LNCaP clone FGC (cell line): ENCODE results near the gene LYPD6.

ENCODE experiments used
- DNase-seq: peaks from one replicate; pipeline ENCODE4 v3.0.0-alpha.2; 2011; ENCODE audit warnings: low read depth
- H3K4me3 ChIP-seq: 2 replicates; pipeline ENCODE4 v1.5.1; 2011; ENCODE audit warnings: mild to moderate bottlenecking, low read depth, low read length, control low read depth
- TF ChIP-seq, protein P1 (sequence below): IDR thresholded peaks from 2 replicates; pipeline ENCODE4 v1.5.1; 2012; ENCODE audit warnings: mild to moderate bottlenecking; ENCODE audit not compliant: control insufficient read depth, insufficient read depth; ENCODE audit errors: extremely low read depth

The LYPD6 gene

DNA sequence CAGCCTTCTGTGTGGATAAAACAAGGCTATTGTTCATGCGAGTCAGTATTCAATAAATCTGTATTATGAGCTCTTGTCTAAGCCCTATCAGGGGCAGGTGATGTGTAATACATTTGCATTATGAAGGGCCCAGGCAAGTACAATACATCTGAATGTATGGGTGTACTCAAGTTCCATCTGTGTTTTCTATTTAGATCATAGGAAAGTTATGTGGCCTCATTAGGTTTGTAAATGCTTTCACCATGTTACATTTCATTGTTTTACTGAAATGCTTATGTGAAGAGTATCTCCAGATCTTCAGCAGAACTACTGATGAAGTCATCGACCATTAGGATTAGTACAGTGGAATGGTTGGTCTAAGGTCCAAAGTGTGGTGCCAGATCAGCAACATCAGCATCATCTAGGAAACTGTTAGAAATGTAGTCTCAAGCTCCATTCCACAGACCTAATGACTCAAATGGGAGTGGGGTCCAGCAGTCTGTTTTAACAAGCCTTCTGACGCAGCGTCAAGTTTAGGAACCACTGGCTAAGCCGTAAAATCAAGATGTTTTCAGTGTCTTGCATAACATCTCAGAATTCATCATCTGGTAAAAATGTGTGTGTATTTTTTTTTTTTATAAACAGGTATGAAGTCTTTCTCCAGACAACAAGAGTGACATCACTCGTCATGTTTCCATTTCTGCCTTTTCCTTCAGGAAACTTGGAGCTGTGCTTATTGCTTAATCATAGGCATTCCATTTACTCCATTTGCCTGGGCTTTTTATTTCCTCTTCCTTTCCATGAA lies 80.5 kb downstream of the LYPD6 start:
- DNase-seq, result no peak

DNA sequence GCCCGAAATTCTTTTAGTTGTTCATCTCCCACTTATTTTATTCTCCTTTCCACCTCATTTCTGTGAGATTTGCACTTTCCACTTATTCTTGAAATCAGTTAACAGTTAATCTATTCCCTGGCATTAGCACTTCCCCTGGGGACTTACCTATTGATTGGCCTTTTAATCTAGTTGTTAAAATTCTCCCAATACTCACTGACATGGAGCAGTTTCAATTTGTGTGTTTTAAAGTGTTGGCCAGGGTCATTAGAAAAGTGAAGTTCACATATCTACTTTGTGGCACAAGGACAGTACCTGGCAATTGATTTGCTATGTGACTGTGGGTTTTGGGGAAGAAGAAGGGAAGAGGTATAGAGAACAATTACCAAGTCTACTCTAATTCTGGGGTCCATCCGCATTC lies 83.1 kb downstream of the LYPD6 start:
- TF ChIP-seq, protein P1, sequence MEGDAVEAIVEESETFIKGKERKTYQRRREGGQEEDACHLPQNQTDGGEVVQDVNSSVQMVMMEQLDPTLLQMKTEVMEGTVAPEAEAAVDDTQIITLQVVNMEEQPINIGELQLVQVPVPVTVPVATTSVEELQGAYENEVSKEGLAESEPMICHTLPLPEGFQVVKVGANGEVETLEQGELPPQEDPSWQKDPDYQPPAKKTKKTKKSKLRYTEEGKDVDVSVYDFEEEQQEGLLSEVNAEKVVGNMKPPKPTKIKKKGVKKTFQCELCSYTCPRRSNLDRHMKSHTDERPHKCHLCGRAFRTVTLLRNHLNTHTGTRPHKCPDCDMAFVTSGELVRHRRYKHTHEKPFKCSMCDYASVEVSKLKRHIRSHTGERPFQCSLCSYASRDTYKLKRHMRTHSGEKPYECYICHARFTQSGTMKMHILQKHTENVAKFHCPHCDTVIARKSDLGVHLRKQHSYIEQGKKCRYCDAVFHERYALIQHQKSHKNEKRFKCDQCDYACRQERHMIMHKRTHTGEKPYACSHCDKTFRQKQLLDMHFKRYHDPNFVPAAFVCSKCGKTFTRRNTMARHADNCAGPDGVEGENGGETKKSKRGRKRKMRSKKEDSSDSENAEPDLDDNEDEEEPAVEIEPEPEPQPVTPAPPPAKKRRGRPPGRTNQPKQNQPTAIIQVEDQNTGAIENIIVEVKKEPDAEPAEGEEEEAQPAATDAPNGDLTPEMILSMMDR, result no peak
- no peak overlapping the region for H3K4me3 ChIP-seq
- no peak for DNase-seq

More for the DNA sequence above, 80.5 kb downstream of the LYPD6 start:
- no peak overlapping the region for H3K4me3 ChIP-seq
- TF ChIP-seq, protein P1, result no peak

DNA sequence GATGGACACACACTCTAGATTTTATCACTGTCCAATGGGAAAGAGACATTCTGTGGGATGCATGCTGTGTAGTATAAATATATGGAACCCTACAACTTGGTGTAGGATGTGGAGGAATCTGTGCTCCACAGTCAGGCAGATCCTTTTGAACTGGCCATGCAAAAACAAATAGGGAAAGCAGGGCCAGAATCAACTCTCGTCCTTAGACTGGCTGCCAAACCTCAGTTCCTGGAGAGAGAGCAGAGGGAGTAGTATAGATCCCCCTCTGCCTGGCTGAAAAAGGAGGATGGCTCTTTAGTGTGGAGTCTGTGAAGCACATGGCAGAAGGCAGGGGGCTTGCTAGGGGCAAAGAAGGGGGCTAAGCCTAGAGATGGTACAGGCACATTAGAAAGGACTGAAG lies 84.7 kb downstream of the LYPD6 start:
- TF ChIP-seq, protein P1, result no peak
- no peak for DNase-seq
- no peak overlapping the region for H3K4me3 ChIP-seq

DNA sequence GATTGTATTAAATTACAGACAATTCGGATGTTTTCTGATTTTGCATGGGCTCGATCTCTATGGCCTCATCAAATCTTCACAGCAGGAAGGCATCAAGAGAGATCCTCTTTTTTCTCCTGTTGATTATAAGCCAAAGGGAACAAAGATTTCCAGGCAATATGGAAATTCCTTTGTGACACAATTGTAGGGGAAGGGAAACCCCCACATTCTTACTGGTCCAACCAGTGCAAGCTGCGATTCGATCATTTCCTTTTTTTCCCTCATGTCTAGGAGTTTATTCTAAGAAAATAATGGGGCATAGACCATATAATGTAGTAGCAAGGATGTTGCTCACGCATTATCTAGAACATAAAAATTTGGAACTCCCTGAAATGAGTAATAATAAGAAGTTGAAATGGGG lies 87.7 kb downstream of the LYPD6 start:
- DNase-seq, result no peak
- TF ChIP-seq, protein P1, result no peak
- H3K4me3 ChIP-seq, result no peak overlapping the region

DNA sequence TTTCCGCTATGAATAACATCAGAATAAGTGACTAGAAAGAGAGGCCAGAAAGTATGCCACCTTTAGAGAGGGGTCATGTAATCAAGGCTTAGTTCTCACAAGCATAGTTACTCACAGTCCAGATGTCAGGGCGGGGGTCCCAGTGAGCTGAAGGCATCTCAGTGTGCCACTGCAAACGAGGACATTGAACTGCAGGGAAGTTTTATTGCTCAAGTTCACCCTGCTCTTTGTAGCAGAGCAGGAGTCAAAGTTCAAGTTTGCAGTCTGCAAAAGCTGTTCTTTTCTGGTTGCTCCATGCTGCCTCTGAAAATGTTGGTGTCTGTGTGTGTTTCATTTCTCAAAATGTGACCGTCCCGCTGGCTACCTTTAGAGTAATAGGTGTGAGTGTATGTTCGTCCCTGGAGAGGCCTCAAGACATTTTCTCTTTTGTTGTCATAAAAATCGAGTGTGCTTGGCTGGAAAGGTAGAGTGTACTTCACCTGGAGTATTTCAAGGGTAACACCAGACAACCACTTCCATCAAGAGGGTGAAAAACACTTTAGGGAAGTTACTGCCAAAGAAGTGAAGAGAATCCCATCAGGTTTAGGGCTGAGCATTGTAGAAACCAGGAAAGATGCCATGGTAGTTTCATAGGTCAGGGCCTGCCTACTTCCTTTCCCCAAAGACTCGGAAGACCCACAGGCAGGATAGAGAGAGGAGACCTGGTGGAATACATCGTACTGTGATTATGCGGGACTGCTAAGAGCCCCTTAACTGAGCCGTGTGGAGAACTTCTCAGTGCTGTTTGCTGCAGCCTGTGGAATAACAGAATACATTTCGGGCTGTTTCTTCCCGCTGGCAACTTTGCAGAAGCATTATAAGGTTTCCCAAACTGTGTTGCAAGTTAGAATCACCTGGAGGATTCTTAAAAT lies 89.9 kb downstream of the LYPD6 start:
- no peak for DNase-seq
- TF ChIP-seq, protein P1, result no peak
- no peak overlapping the region for H3K4me3 ChIP-seq

DNA sequence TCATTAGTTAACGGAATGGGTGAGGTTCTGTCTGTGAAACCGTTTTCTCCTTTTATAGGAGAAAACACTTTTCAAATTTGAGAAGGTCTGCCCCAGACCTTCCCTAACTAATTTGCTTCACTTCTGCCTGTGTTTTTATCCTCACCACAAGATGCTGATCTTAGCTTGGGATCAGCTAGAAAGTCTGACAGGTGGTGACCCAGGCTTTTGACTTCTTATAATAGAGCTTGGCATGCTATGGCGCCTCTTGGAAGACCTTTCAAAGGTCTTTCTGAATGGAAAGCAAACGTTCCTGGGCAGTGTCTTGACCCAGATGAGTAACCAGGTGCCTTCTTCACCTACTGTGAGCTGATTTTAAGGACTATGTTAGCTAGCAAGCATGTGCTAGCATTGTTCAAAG lies 91.4 kb downstream of the LYPD6 start:
- TF ChIP-seq, protein P1, result no peak
- no peak for DNase-seq
- no peak overlapping the region for H3K4me3 ChIP-seq
